H9 (cell line): ENCODE data around the gene CAMTA1. TPM values are rescaled to one million over a fixed set of nuclear protein-coding genes. Genes with fewer than 3 reads are reported as not detected.

Experiments
- DNase-seq: peaks from one replicate; pipeline ENCODE4 v3.0.0-alpha.2; 2017
- H2AFZ ChIP-seq: one replicate; pipeline ENCODE4 v1.6.1; 2013; ENCODE audit warnings: mild to moderate bottlenecking, low read length, control low read depth, moderate library complexity
- H2AK5ac ChIP-seq: 2 replicates; pipeline ENCODE4 v1.6.1; 2013; ENCODE audit warnings: low read length, control low read depth, mixed read lengths; ENCODE audit not compliant: insufficient read length
- H2BK120ac ChIP-seq: one replicate; pipeline ENCODE4 v1.6.1; 2013; ENCODE audit warnings: low read depth, mild to moderate bottlenecking, low read length, control low read depth, inconsistent platforms; ENCODE audit not compliant: poor library complexity, severe bottlenecking
- H2BK12ac ChIP-seq: 2 replicates; pipeline ENCODE4 v1.6.1; 2013; ENCODE audit warnings: low read length, control low read depth, mixed read lengths, low read depth; ENCODE audit not compliant: insufficient read length
- H2BK15ac ChIP-seq: 2 replicates; pipeline ENCODE4 v1.6.1; 2013; ENCODE audit warnings: low read depth, low read length, control low read depth
- H2BK20ac ChIP-seq: one replicate; pipeline ENCODE4 v1.6.1; 2013; ENCODE audit warnings: low read depth, mild to moderate bottlenecking, low read length, control low read depth, inconsistent platforms; ENCODE audit not compliant: poor library complexity, severe bottlenecking
- H2BK5ac ChIP-seq: 2 replicates; pipeline ENCODE4 v1.6.1; 2013; ENCODE audit warnings: low read length, control low read depth, mixed read lengths; ENCODE audit not compliant: insufficient read length
- H3K14ac ChIP-seq: 2 replicates; pipeline ENCODE4 v1.6.1; 2013; ENCODE audit warnings: low read length, control low read depth; ENCODE audit not compliant: insufficient read depth
- H3K18ac ChIP-seq: 2 replicates; pipeline ENCODE4 v1.6.1; 2013; ENCODE audit warnings: low read depth, mild to moderate bottlenecking, mixed read lengths, low read length, control low read depth; ENCODE audit not compliant: insufficient read length
- H3K23ac ChIP-seq: 2 replicates; pipeline ENCODE4 v1.6.1; 2013; ENCODE audit warnings: low read length, control low read depth, mixed read lengths, low read depth; ENCODE audit not compliant: insufficient read length
- H3K23me2 ChIP-seq: 2 replicates; pipeline ENCODE4 v1.6.1; 2013; ENCODE audit warnings: low read depth, mild to moderate bottlenecking, mixed read lengths, low read length, control low read depth; ENCODE audit not compliant: insufficient read length, poor library complexity, severe bottlenecking
- H3K27ac ChIP-seq: 2 replicates; pipeline ENCODE4 v1.5.1; 2013; ENCODE audit warnings: low read length, control low read depth, mixed read lengths, low read depth; ENCODE audit not compliant: insufficient read length
- H3K27me3 ChIP-seq: 2 replicates; pipeline ENCODE4 v1.6.1; 2013; ENCODE audit warnings: low read length, control low read depth, inconsistent platforms; ENCODE audit not compliant: insufficient read depth
- H3K4ac ChIP-seq: 2 replicates; pipeline ENCODE4 v1.6.1; 2013; ENCODE audit warnings: low read depth, mild to moderate bottlenecking, control low read depth, inconsistent platforms, low read length, moderate library complexity
- H3K4me1 ChIP-seq: 2 replicates; pipeline ENCODE4 v1.6.1; 2013; ENCODE audit warnings: low read length, control low read depth, inconsistent platforms; ENCODE audit not compliant: insufficient read depth
- H3K4me2 ChIP-seq: 2 replicates; pipeline ENCODE4 v1.6.1; 2013; ENCODE audit warnings: low read length, control low read depth, mixed read lengths; ENCODE audit not compliant: insufficient read length, insufficient read depth
- H3K56ac ChIP-seq: 2 replicates; pipeline ENCODE4 v1.6.1; 2013; ENCODE audit warnings: low read depth, mild to moderate bottlenecking, mixed read lengths, low read length, control low read depth; ENCODE audit not compliant: insufficient read length
- H3K79me1 ChIP-seq: 2 replicates; pipeline ENCODE4 v1.6.1; 2013; ENCODE audit warnings: low read depth, mild to moderate bottlenecking, moderate library complexity, low read length, control low read depth, inconsistent platforms; ENCODE audit not compliant: insufficient read depth, poor library complexity, severe bottlenecking
- H3K79me2 ChIP-seq: 2 replicates; pipeline ENCODE4 v1.6.1; 2013; ENCODE audit warnings: low read length, control low read depth, inconsistent platforms; ENCODE audit not compliant: insufficient read depth
- H3K9ac ChIP-seq: 2 replicates; pipeline ENCODE4 v1.6.1; 2013; ENCODE audit warnings: low read length, control low read depth, mixed read lengths; ENCODE audit not compliant: insufficient read length; ENCODE audit errors: extremely low read depth
- H3K9me3 ChIP-seq: one replicate; pipeline ENCODE4 v1.6.1; 2013; ENCODE audit warnings: low read depth, low read length, inconsistent platforms; ENCODE audit not compliant: control insufficient read depth
- H3T11ph ChIP-seq: one replicate; pipeline ENCODE4 v1.6.1; 2013; ENCODE audit warnings: mild to moderate bottlenecking, low read length, control low read depth, inconsistent platforms
- H4K20me1 ChIP-seq: one replicate; pipeline ENCODE4 v1.6.1; 2013; ENCODE audit not compliant: control insufficient read depth, insufficient read length, insufficient read depth
- H4K5ac ChIP-seq: 2 replicates; pipeline ENCODE4 v1.6.1; 2013; ENCODE audit warnings: low read depth, mild to moderate bottlenecking, mixed read lengths, low read length, control low read depth; ENCODE audit not compliant: insufficient read length
- H4K8ac ChIP-seq: replicated peaks from 2 replicates; pipeline ENCODE4 v1.6.1; 2013; ENCODE audit warnings: low read length, control low read depth, mixed read lengths, low read depth; ENCODE audit not compliant: insufficient read length
- H4K91ac ChIP-seq: 2 replicates; pipeline ENCODE4 v1.6.1; 2013; ENCODE audit warnings: low read depth, mild to moderate bottlenecking, moderate library complexity, mixed read lengths, low read length, control low read depth; ENCODE audit not compliant: insufficient read length
- H3K27ac Mint-ChIP-seq, 3 experiments: 2 replicates in 2 of 3; 3 replicates in 1 of 3; pipeline ENCODE4 v1.8.0; 2020 to 2021; ENCODE audit warnings: mixed read lengths in 3 of 3, mild to moderate bottlenecking in 1 of 3, moderate library complexity in 1 of 3
- H3K27me3 Mint-ChIP-seq: 2 replicates; pipeline ENCODE4 v1.8.0; 2021; ENCODE audit warnings: low read depth, mild to moderate bottlenecking, moderate library complexity, mixed read lengths
- H3K36me3 Mint-ChIP-seq, 3 experiments: 2 replicates in 2 of 3; 3 replicates in 1 of 3; pipeline ENCODE4 v1.8.0; 2020 to 2021; ENCODE audit warnings: low read depth in 3 of 3, mixed read lengths in 3 of 3; ENCODE audit not compliant: insufficient read depth in 1 of 3
- H3K4me1 Mint-ChIP-seq, 2 experiments: 2 replicates each; pipeline ENCODE4 v1.8.0; 2020; ENCODE audit warnings: mixed read lengths in 2 of 2
- H3K4me3 Mint-ChIP-seq, 2 experiments: 2 replicates in 1 of 2; 3 replicates in 1 of 2; pipeline ENCODE4 v1.8.0; 2020 to 2021; ENCODE audit warnings: mild to moderate bottlenecking in 2 of 2, mixed read lengths in 2 of 2, moderate library complexity in 1 of 2
- H3K9me3 Mint-ChIP-seq, 2 experiments: 2 replicates in 1 of 2; 3 replicates in 1 of 2; pipeline ENCODE4 v1.8.0; 2020; ENCODE audit warnings: mild to moderate bottlenecking in 2 of 2, mixed read lengths in 2 of 2, moderate library complexity in 1 of 2
- WGBS: extraction: QIAGEN DNeasy Blood & Tissue Kit; methylation state at CpG from one replicate; pipeline ENCODE4 v1.1.7; 2013; ENCODE audit warnings: missing lambda C conversion rate, low lambda C conversion rate, mixed read lengths; ENCODE audit not compliant: insufficient read length; ENCODE audit errors: extremely low coverage; 5-methylcytosine and 5-hydroxymethylcytosine counted together
- total RNA-seq: library from RNA; stranded (reverse); gene quantifications from 2 replicates; pipeline ENCODE4 v1.2.1, GENCODE V29; 2021
- TF ChIP-seq, protein P1 (sequence below): fragments of 200-600 bp; sonication (generic); conservative IDR thresholded peaks from 3 replicates; pipeline ENCODE4 v1.8.0; 2021; ENCODE audit warnings: antibody characterized with exemption, mild to moderate bottlenecking

CAMTA1 gene
- total RNA-seq, 1 experiment from 2014 or later, result 115 TPM

- no peak overlapping the region for H3K4ac ChIP-seq
- peaks cover 2% of the 10 kb centered on the region for H3K27me3 Mint-ChIP-seq
Measured at GRCh38 chr1:7634546-7635240, 849.4 kb downstream of the CAMTA1 start.

More at GRCh38 chr1:7634546-7635240, 849.4 kb downstream of the CAMTA1 start:
- Histone ChIP-seq H2BK15ac (no peak overlapping the region), H3K56ac (no peak overlapping the region), H2BK120ac (no peak overlapping the region), H3K14ac (no peak overlapping the region), H4K20me1 (peaks cover under 1% of the 10 kb centered on the region), H2AFZ (no peak overlapping the region), H3K79me1 (no peaks in the 10 kb centered on the region), H3K27ac (no peak overlapping the region), H3K9ac (no peak overlapping the region), H3K4me2 (no peak overlapping the region), H2BK20ac (no peak overlapping the region), H3K23me2 (no peaks in the 10 kb centered on the region), H4K91ac (no peak overlapping the region), H3K9me3 (no peaks in the 10 kb centered on the region), H4K5ac (no peak overlapping the region), H3K23ac (no peak overlapping the region), H2BK12ac (no peak overlapping the region), H3K18ac (no peak overlapping the region), H2AK5ac (no peak overlapping the region), H3K4me1 (no peaks in the 10 kb centered on the region; the same call in 1 of the 2 replicates), H3K27me3 (no peaks in the 10 kb centered on the region), H3T11ph (no peak overlapping the region), H4K8ac (no peak overlapping the region), H2BK5ac (no peak overlapping the region), H3K79me2 (no peaks in the 10 kb centered on the region)
- no peaks in the 10 kb centered on the region for H3K9me3 Mint-ChIP-seq
- no peaks in the 10 kb centered on the region for H3K36me3 Mint-ChIP-seq
- no peak overlapping the region for H3K4me3 Mint-ChIP-seq
- DNase-seq, result no peak
- TF ChIP-seq, protein P1, sequence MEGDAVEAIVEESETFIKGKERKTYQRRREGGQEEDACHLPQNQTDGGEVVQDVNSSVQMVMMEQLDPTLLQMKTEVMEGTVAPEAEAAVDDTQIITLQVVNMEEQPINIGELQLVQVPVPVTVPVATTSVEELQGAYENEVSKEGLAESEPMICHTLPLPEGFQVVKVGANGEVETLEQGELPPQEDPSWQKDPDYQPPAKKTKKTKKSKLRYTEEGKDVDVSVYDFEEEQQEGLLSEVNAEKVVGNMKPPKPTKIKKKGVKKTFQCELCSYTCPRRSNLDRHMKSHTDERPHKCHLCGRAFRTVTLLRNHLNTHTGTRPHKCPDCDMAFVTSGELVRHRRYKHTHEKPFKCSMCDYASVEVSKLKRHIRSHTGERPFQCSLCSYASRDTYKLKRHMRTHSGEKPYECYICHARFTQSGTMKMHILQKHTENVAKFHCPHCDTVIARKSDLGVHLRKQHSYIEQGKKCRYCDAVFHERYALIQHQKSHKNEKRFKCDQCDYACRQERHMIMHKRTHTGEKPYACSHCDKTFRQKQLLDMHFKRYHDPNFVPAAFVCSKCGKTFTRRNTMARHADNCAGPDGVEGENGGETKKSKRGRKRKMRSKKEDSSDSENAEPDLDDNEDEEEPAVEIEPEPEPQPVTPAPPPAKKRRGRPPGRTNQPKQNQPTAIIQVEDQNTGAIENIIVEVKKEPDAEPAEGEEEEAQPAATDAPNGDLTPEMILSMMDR, result no peak
- no CpG with 5 or more reads among the region's 13 CpGs for WGBS
- peaks cover 12 to 21% of the 10 kb centered on the region in 2 experiments for H3K4me1 Mint-ChIP-seq
- H3K27ac Mint-ChIP-seq, result peak overlapping the region in 1 of 3 experiments; percentile 79; a peak in 2 of 7 replicates
